Astrocyte (in vitro differentiated cells and primary cell): ENCODE measurements around the gene ATP2A1. TPM values are rescaled to one million over a fixed set of nuclear protein-coding genes. Genes with fewer than 3 reads are reported as not detected.
A peak's percentile ranks its signal among the peaks of the same experiment; 100 is the strongest.

ENCODE experiments used
- DNase-seq: peaks from one replicate; pipeline ENCODE4 v3.0.0-alpha.2; 2010; ENCODE audit warnings: low read depth
- FAIRE-seq: peaks from 2 replicates; lab custom pipeline; 2011; peaks lifted over from hg19 to GRCh38; lab: Jason Lieb, UNC
- H2AFZ ChIP-seq: 2 replicates; pipeline ENCODE4 v1.6.0; 2012; ENCODE audit warnings: low read depth, low read length, inconsistent platforms
- H3K27ac ChIP-seq: 2 replicates; pipeline ENCODE4 v1.5.1; 2011; ENCODE audit warnings: low read depth, low read length, inconsistent platforms
- H3K27me3 ChIP-seq: 2 replicates; pipeline ENCODE4 v1.6.0; 2011; ENCODE audit warnings: low read length, inconsistent platforms; ENCODE audit not compliant: insufficient read depth
- H3K36me3 ChIP-seq: 2 replicates; pipeline ENCODE4 v1.5.1; 2011; ENCODE audit warnings: low read length, inconsistent platforms; ENCODE audit not compliant: insufficient read depth
- H3K4me1 ChIP-seq: 2 replicates; pipeline ENCODE4 v1.5.1; 2011; ENCODE audit warnings: low read length, inconsistent platforms; ENCODE audit not compliant: insufficient read depth
- H3K4me2 ChIP-seq: 2 replicates; pipeline ENCODE4 v1.6.0; 2012; ENCODE audit warnings: low read length, inconsistent platforms
- H3K4me3 ChIP-seq: 2 replicates; pipeline ENCODE4 v1.5.1; 2011; ENCODE audit warnings: low read depth, mild to moderate bottlenecking, low read length, inconsistent platforms; ENCODE audit not compliant: insufficient read depth
- H3K79me2 ChIP-seq: 2 replicates; pipeline ENCODE4 v1.6.0; 2012; ENCODE audit warnings: mild to moderate bottlenecking, low read length, inconsistent platforms; ENCODE audit not compliant: insufficient read depth
- H3K9ac ChIP-seq: 2 replicates; pipeline ENCODE4 v1.6.0; 2012; ENCODE audit warnings: mild to moderate bottlenecking, low read length, inconsistent platforms
- H3K9me3 ChIP-seq: 2 replicates; pipeline ENCODE4 v1.5.1; 2012; ENCODE audit warnings: low read depth, mild to moderate bottlenecking, low read length, inconsistent platforms; ENCODE audit not compliant: insufficient read depth
- H4K20me1 ChIP-seq: 2 replicates; pipeline ENCODE4 v1.6.0; 2012; ENCODE audit warnings: low read length, inconsistent platforms; ENCODE audit not compliant: insufficient read depth
- H3K27ac Mint-ChIP-seq: one replicate; pipeline ENCODE4 v1.8.0; 2021; ENCODE audit warnings: mild to moderate bottlenecking, mixed read lengths; ENCODE audit not compliant: unreplicated experiment
- H3K27me3 Mint-ChIP-seq: one replicate; pipeline ENCODE4 v1.8.0; 2021; ENCODE audit warnings: low read depth, mixed read lengths; ENCODE audit not compliant: unreplicated experiment
- H3K36me3 Mint-ChIP-seq: one replicate; pipeline ENCODE4 v1.8.0; 2021; ENCODE audit warnings: low read depth, mixed read lengths; ENCODE audit not compliant: unreplicated experiment
- H3K4me1 Mint-ChIP-seq: one replicate; pipeline ENCODE4 v1.8.0; 2021; ENCODE audit warnings: low read depth, mixed read lengths; ENCODE audit not compliant: unreplicated experiment
- H3K4me3 Mint-ChIP-seq: one replicate; pipeline ENCODE4 v1.8.0; 2021; ENCODE audit warnings: mild to moderate bottlenecking, moderate library complexity, mixed read lengths; ENCODE audit not compliant: unreplicated experiment
- H3K9me3 Mint-ChIP-seq: one replicate; pipeline ENCODE4 v1.8.0; 2021; ENCODE audit warnings: mild to moderate bottlenecking, mixed read lengths; ENCODE audit not compliant: unreplicated experiment
- CTCF ChIP-seq: IDR thresholded peaks from 2 replicates; pipeline ENCODE4 v1.5.1; 2011; ENCODE audit warnings: low read depth, mild to moderate bottlenecking, inconsistent platforms, low read length, moderate library complexity; ENCODE audit not compliant: insufficient read depth
- EZH2 ChIP-seq: IDR thresholded peaks from 2 replicates; pipeline ENCODE4 v1.6.1; 2012; ENCODE audit warnings: mild to moderate bottlenecking, low read length, inconsistent platforms; ENCODE audit not compliant: insufficient read depth
- total RNA-seq: library from RNA; stranded (reverse); gene quantifications from 2 replicates; pipeline ENCODE4 v1.2.1, GENCODE V29; 2021

The ATP2A1 gene
- total RNA-seq, 1 donor from 2014 or later: 2.0 TPM

- no peak overlapping the region for H3K27ac ChIP-seq
- peaks cover 39% of the 10 kb centered on the region for H3K36me3 ChIP-seq
- no peak for FAIRE-seq
Measured at GRCh38 chr16:28839899-28840298, 38.4 kb upstream of the ATP2A1 start.

GRCh38 chr16:28842696-28843095 lies 35.6 kb upstream of the ATP2A1 start:
- Mint-ChIP-seq H3K27ac (no peak overlapping the region), H3K4me3 (no peak overlapping the region), H3K9me3 (no peaks in the 10 kb centered on the region), H3K27me3 (no peaks in the 10 kb centered on the region), H3K36me3 (peaks cover 8% of the 10 kb centered on the region), H3K4me1 (peaks cover 9% of the 10 kb centered on the region)
- H3K4me1 ChIP-seq: peaks cover 12% of the 10 kb centered on the region
- peaks cover 41% of the 10 kb centered on the region for H3K79me2 ChIP-seq
- no peak overlapping the region for H3K9ac ChIP-seq
- no peaks in the 10 kb centered on the region for H3K27me3 ChIP-seq
- H4K20me1 ChIP-seq: peaks cover 25% of the 10 kb centered on the region
- TF ChIP-seq CTCF (no peak), EZH2 (no peak)
- H3K9me3 ChIP-seq: no peaks in the 10 kb centered on the region
- peaks cover 34% of the 10 kb centered on the region for H3K36me3 ChIP-seq
- no peak overlapping the region for H2AFZ ChIP-seq
- no peak overlapping the region for H3K4me2 ChIP-seq
- no peak overlapping the region for H3K4me3 ChIP-seq
- no peak overlapping the region for H3K27ac ChIP-seq
- DNase-seq (no peak), FAIRE-seq (no peak)

More at GRCh38 chr16:28839899-28840298, 38.4 kb upstream of the ATP2A1 start:
- H3K27me3 ChIP-seq: no peaks in the 10 kb centered on the region
- H3K9me3 ChIP-seq: no peaks in the 10 kb centered on the region
- H3K9me3 Mint-ChIP-seq: no peaks in the 10 kb centered on the region
- H3K4me2 ChIP-seq: no peak overlapping the region
- TF ChIP-seq CTCF: no peak
- no peak for TF ChIP-seq EZH2
- H2AFZ ChIP-seq: no peak overlapping the region
- H3K4me1 Mint-ChIP-seq: peaks cover 4% of the 10 kb centered on the region
- no peak overlapping the region for H3K4me3 ChIP-seq
- H3K4me3 Mint-ChIP-seq: no peak overlapping the region
- peaks cover 28% of the 10 kb centered on the region for H4K20me1 ChIP-seq
- no peaks in the 10 kb centered on the region for H3K27me3 Mint-ChIP-seq
- peak overlapping the region; percentile 34 for H3K27ac Mint-ChIP-seq
- peaks cover under 1% of the 10 kb centered on the region for H3K4me1 ChIP-seq
- H3K36me3 Mint-ChIP-seq: peaks cover 14% of the 10 kb centered on the region
- DNase-seq: no peak
- no peak overlapping the region for H3K9ac ChIP-seq
- H3K79me2 ChIP-seq: peaks cover 19% of the 10 kb centered on the region

GRCh38 chr16:28843766-28844165 lies 34.5 kb upstream of the ATP2A1 start:
- no peaks in the 10 kb centered on the region for H3K9me3 ChIP-seq
- H2AFZ ChIP-seq: no peak overlapping the region
- H3K4me2 ChIP-seq: no peak overlapping the region
- H3K4me1 ChIP-seq: peaks cover 12% of the 10 kb centered on the region
- DNase-seq (no peak), FAIRE-seq (no peak)
- H3K79me2 ChIP-seq: peaks cover 41% of the 10 kb centered on the region
- H3K27me3 ChIP-seq: no peaks in the 10 kb centered on the region
- Mint-ChIP-seq H3K9me3 (no peaks in the 10 kb centered on the region), H3K36me3 (peaks cover 6% of the 10 kb centered on the region), H3K4me1 (peaks cover 9% of the 10 kb centered on the region), H3K27ac (no peak overlapping the region), H3K27me3 (no peaks in the 10 kb centered on the region), H3K4me3 (no peak overlapping the region)
- peaks cover 18% of the 10 kb centered on the region for H4K20me1 ChIP-seq
- no peak for TF ChIP-seq EZH2
- no peak for TF ChIP-seq CTCF
- no peak overlapping the region for H3K4me3 ChIP-seq
- H3K36me3 ChIP-seq: peaks cover 24% of the 10 kb centered on the region
- H3K27ac ChIP-seq: no peak overlapping the region
- H3K9ac ChIP-seq: no peak overlapping the region
